Measurements from ENCODE around the gene TCF7L1.

TCF7L1 gene

GRCh38 chr2:85132834-85133637 is at the start of gene TCF7L1:
TSS of gene TCF7L1 (plus strand) at chr2:85133392. CDS start at chr2:85133685, 293 bp downstream.
- no peak for TF ChIP-seq MAX (IDR thresholded peaks at IDR 0.05; ENCODE audit: low read depth, low read length)
- TF ChIP-seq POLR2A (IDR thresholded peaks at IDR 0.05; ENCODE audit: extremely low read depth, insufficient read length): no peak
- no peak for TF ChIP-seq MYC (IDR thresholded peaks at IDR 0.05; ENCODE audit: low read depth, low read length)
- TF ChIP-seq CTCF (IDR thresholded peaks at IDR 0.05; ENCODE audit: low read depth, low read length): peak; percentile 50
- peak within 1 kb of the TSS; percentile 38 for H3K4me3 ChIP-seq (ENCODE audit: low read depth, low read length)
- DNase-seq (ENCODE audit: low read depth): peak; percentile 70

- no peak for DNase-seq (ENCODE audit: low read depth)
- TF ChIP-seq MYC (IDR thresholded peaks at IDR 0.05; ENCODE audit: low read depth, low read length): no peak
- TF ChIP-seq MAX (IDR thresholded peaks at IDR 0.05; ENCODE audit: low read depth, low read length): no peak
- TF ChIP-seq CTCF (IDR thresholded peaks at IDR 0.05; ENCODE audit: low read depth, low read length): no peak
- no peak for TF ChIP-seq POLR2A (IDR thresholded peaks at IDR 0.05; ENCODE audit: extremely low read depth, insufficient read length)
- H3K4me3 ChIP-seq (ENCODE audit: low read depth, low read length): no peak overlapping the region
Measured at GRCh38 chr2:85085563-85085962, 47.6 kb upstream of the TCF7L1 start.

GRCh38 chr2:85087541-85087940 is 45.7 kb upstream of the TCF7L1 start:
- no peak for DNase-seq (ENCODE audit: low read depth)
- H3K4me3 ChIP-seq (ENCODE audit: low read depth, low read length): no peak overlapping the region
- TF ChIP-seq POLR2A (IDR thresholded peaks at IDR 0.05; ENCODE audit: extremely low read depth, insufficient read length) (no peak), MYC (IDR thresholded peaks at IDR 0.05; ENCODE audit: low read depth, low read length) (no peak), MAX (IDR thresholded peaks at IDR 0.05; ENCODE audit: low read depth, low read length) (no peak), CTCF (IDR thresholded peaks at IDR 0.05; ENCODE audit: low read depth, low read length) (no peak)

- DNase-seq (ENCODE audit: low read depth): no peak
- TF ChIP-seq POLR2A (IDR thresholded peaks at IDR 0.05; ENCODE audit: extremely low read depth, insufficient read length) (no peak), MAX (IDR thresholded peaks at IDR 0.05; ENCODE audit: low read depth, low read length) (no peak), MYC (IDR thresholded peaks at IDR 0.05; ENCODE audit: low read depth, low read length) (no peak)
- H3K4me3 ChIP-seq (ENCODE audit: low read depth, low read length): no peak overlapping the region
Measured at GRCh38 chr2:85088921-85089320, 44.3 kb upstream of the TCF7L1 start.

GRCh38 chr2:85089585-85089984 is 43.6 kb upstream of the TCF7L1 start:
- no peak overlapping the region for H3K4me3 ChIP-seq (ENCODE audit: low read depth, low read length)
- TF ChIP-seq MAX (IDR thresholded peaks at IDR 0.05; ENCODE audit: low read depth, low read length) (no peak), CTCF (IDR thresholded peaks at IDR 0.05; ENCODE audit: low read depth, low read length) (no peak), POLR2A (IDR thresholded peaks at IDR 0.05; ENCODE audit: extremely low read depth, insufficient read length) (no peak), MYC (IDR thresholded peaks at IDR 0.05; ENCODE audit: low read depth, low read length) (no peak)
- DNase-seq (ENCODE audit: low read depth): no peak

- DNase-seq (ENCODE audit: low read depth): no peak
- no peak for TF ChIP-seq MAX (IDR thresholded peaks at IDR 0.05; ENCODE audit: low read depth, low read length)
- TF ChIP-seq MYC (IDR thresholded peaks at IDR 0.05; ENCODE audit: low read depth, low read length): no peak
- no peak for TF ChIP-seq CTCF (IDR thresholded peaks at IDR 0.05; ENCODE audit: low read depth, low read length)
- no peak for TF ChIP-seq POLR2A (IDR thresholded peaks at IDR 0.05; ENCODE audit: extremely low read depth, insufficient read length)
- no peak overlapping the region for H3K4me3 ChIP-seq (ENCODE audit: low read depth, low read length)
Measured at GRCh38 chr2:85091838-85092237, 41.4 kb upstream of the TCF7L1 start.

Measured in NB4 (cell line).